Esophagus muscularis mucosa (tissue), 4 donors: ENCODE results near the gene RTKN. TPM values are rescaled to one million over a fixed set of nuclear protein-coding genes. Genes with fewer than 3 reads are reported as not detected.
"Not testable (repeated sequence)": the region's sequence is repeated elsewhere in the genome, so short reads cannot be mapped to it uniquely, and the experiment has no call there.

ENCODE experiments used
- DNase-seq: peaks from one replicate; pipeline ENCODE4 v3.0.0-alpha.2; 2017; ENCODE audit errors: extremely low spot score
- H3K27ac ChIP-seq, 4 donors: fragments of 200-600 bp; sonication (generic); replicated peaks in 1 of 4; 1 replicate in 3 of 4; 2 replicates in 1 of 4; pipeline ENCODE4 v1.5.1; 2016 to 2019; ENCODE audit warnings: mild to moderate bottlenecking in 1 of 4
- H3K27me3 ChIP-seq, 4 donors: fragments of 200-600 bp; sonication (generic); one replicate each; pipeline versions ENCODE4 v1.5.1 to v1.6.0; 2016 to 2019
- H3K36me3 ChIP-seq, 4 donors: fragments of 200-600 bp; sonication (generic); one replicate each; pipeline ENCODE4 v1.5.1; 2016 to 2019
- H3K4me1 ChIP-seq, 4 donors: fragments of 200-600 bp; sonication (generic); one replicate each; pipeline ENCODE4 v1.5.1; 2016 to 2019
- H3K4me3 ChIP-seq, 4 donors: fragments of 200-600 bp; sonication (generic); 1 replicate in 2 of 4; 2 replicates in 2 of 4; pipeline ENCODE4 v1.5.1; 2016 to 2019; ENCODE audit warnings: mild to moderate bottlenecking in 4 of 4, moderate library complexity in 1 of 4
- H3K9me3 ChIP-seq, 4 donors: fragments of 200-600 bp; sonication (generic); 1 replicate in 3 of 4; 2 replicates in 1 of 4; pipeline ENCODE4 v1.5.1; 2016 to 2019
- CTCF ChIP-seq, 3 experiments: fragments of 200-600 bp in 2 of 3; fragments of 450-650 bp in 1 of 3; sonication (generic) in 2 of 3; IDR thresholded peaks; one replicate each; pipeline ENCODE4 v1.5.1; 2017 to 2019; ENCODE audit warnings: antibody characterized with exemption in 3 of 3, mild to moderate bottlenecking in 2 of 3, moderate library complexity in 1 of 3
- EP300 ChIP-seq: sonication (generic); formaldehyde crosslinking; IDR thresholded peaks from one replicate; pipeline ENCODE4 v1.6.1; 2017; ENCODE audit warnings: antibody characterized with exemption
- POLR2A ChIP-seq: fragments of 450-650 bp; IDR thresholded peaks from one replicate; pipeline ENCODE4 v1.6.1; 2017; ENCODE audit warnings: antibody characterized with exemption, moderate library complexity, mild to moderate bottlenecking, low read depth
- POLR2AphosphoS5 ChIP-seq, 2 donors: sonication (generic); formaldehyde crosslinking; IDR thresholded peaks; one replicate each; pipeline ENCODE4 v1.6.1; 2017; ENCODE audit warnings: antibody characterized with exemption in 2 of 2
- WGBS: methylation state at CpG from one replicate; pipeline ENCODE4 v1.1.5; 2018; 5-methylcytosine and 5-hydroxymethylcytosine counted together
- intact Hi-C: fragments of 100-400 bp; cut with DNase I; formaldehyde crosslinking; loops from one replicate; pipeline ENCODE4 v1.15.1; 2023
- total RNA-seq, 4 donors: library from RNA; depleted of rRNA; stranded (reverse); fragments of >200 nt; gene quantifications; one replicate each; pipeline versions ENCODE4 v1.1.0 to v1.2.1, GENCODE V29; 2016

The RTKN gene
- total RNA-seq, 4 donors from 2014 or later, result 8.4 to 14.1 (median 11.3) TPM

- H3K9me3 ChIP-seq, result no peaks in the 10 kb centered on the region
- H3K4me1 ChIP-seq, result peaks cover 13 to 16% (median 15%) of the 10 kb centered on the region in 4 donors
- WGBS, result 83% methylated on average over 5 of the region's 5 CpGs
- TF ChIP-seq EP300 (no peak), POLR2A (no peak), POLR2AphosphoS5 (IDR thresholded peaks at IDR 0.05) (no peak), CTCF (IDR thresholded peaks at IDR 0.05) (no peak)
- H3K4me3 ChIP-seq, result no peak overlapping the region
- H3K27ac ChIP-seq, result no peak overlapping the region
- peaks cover 10 to 45% (median 43%) of the 10 kb centered on the region in 4 donors for H3K36me3 ChIP-seq
- no peaks in the 10 kb centered on the region for H3K27me3 ChIP-seq
- DNase-seq, result no peak
- intact Hi-C loops, result no loop called here
Observed at GRCh38 chr2:74424139-74424992, 17.4 kb downstream of the RTKN start.

DNA sequence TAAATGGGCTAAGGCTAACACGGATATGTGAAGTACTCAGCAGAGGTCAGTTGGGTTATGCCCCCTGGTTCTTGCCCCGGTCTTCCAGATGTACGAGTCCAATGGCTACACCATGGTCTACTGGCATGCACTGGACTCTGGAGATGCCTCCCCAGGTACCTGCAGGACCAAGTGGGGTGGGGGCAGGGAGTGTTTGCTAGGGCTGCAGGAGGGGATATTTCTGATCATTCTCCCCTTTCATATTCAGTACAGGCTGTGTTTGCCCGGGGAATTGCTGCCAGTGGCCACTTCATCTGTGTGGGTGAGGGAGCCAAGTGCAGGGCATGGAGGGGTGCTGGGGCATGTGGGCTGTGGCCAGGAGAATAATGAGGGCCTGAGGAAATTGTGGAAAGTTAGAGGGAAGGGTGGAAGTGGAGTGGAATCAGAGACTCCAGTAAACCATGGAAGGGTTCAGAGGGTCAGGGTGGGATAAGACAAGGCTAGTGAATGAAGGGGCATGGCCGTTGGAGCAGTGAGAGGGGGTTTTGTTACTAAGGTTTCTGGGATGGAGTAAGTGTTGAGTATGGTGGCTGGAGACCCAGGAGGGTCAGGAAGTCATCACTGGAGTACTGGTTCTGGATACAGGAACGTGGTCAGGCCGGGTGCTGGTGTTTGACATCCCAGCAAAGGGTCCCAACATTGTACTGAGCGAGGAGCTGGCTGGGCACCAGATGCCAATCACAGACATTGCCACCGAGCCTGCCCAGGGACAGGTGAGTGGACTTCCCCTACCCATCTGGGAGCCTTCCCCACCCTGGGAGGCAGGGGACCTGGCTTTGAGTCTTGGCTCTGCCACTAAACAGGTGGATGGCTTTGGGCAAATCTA lies 18.3 kb downstream of the RTKN start:
- TF ChIP-seq EP300 (no peak), POLR2A (no peak), CTCF (IDR thresholded peaks at IDR 0.05) (no peak)
- Histone ChIP-seq H3K36me3 (peaks cover under 1 to 36% (median 34%) of the 10 kb centered on the region in 4 donors), H3K9me3 (no peaks in the 10 kb centered on the region), H3K4me1 (peaks cover 13 to 17% (median 16%) of the 10 kb centered on the region in 4 donors), H3K27me3 (no peaks in the 10 kb centered on the region), H3K27ac (no peak overlapping the region), H3K4me3 (no peak overlapping the region)
- intact Hi-C loops, result no loop called here
- DNase-seq, result no peak
- 81% methylated on average over 8 of the region's 9 CpGs for WGBS

- Histone ChIP-seq H3K27ac (peak within 1 kb of the TSS; percentile 67 to 82 (median 74)), H3K36me3 (peaks cover 0 to 15% (median 13%) of the 10 kb centered on the region in 4 donors), H3K4me1 (peaks cover 13 to 20% (median 16%) of the 10 kb centered on the region in 4 donors), H3K27me3 (no peaks in the 10 kb centered on the region), H3K9me3 (no peaks in the 10 kb centered on the region), H3K4me3 (peak within 1 kb of the TSS; percentile 66 to 81 (median 66))
- intact Hi-C loops, result no loop called here
- no peak for TF ChIP-seq EP300
- TF ChIP-seq POLR2AphosphoS5 (IDR thresholded peaks at IDR 0.05), result peak; percentile 58 to 80
- under 1% methylated on average over 12 of the region's 57 CpGs for WGBS
- DNase-seq, result peak; percentile 94
Observed at GRCh38 chr2:74421221-74421870, 20.4 kb downstream of the RTKN start, which contains the start of the genes C2orf81 and WDR54. TSS of gene C2orf81 (minus strand) at chr2:74421619. CDS start at chr2:74421560, 59 bp downstream. TSS of gene WDR54 (plus strand) at chr2:74421730. CDS start at chr2:74422154, 424 bp downstream.

GRCh38 chr2:74420443-74421103 lies 21.2 kb downstream of the RTKN start:
- H3K27ac ChIP-seq, result peak overlapping the region in 2 of 4 donors; percentile 73 to 74
- 76% methylated on average over 19 of the region's 19 CpGs for WGBS
- H3K27me3 ChIP-seq, H3K36me3 ChIP-seq, DNase-seq, H3K9me3 ChIP-seq, intact Hi-C loops: not testable (repeated sequence)
- H3K4me1 ChIP-seq, result peaks cover 17 to 25% (median 22%) of the 10 kb centered on the region in 4 donors
- H3K4me3 ChIP-seq, result peak overlapping the region; percentile 66 to 81 (median 66)

GRCh38 chr2:74420006-74420405 lies 21.7 kb downstream of the RTKN start:
- Histone ChIP-seq H3K9me3 (no peaks in the 10 kb centered on the region), H3K36me3 (peaks cover 0 to 2% (median under 1%) of the 10 kb centered on the region in 4 donors), H3K27ac (no peak overlapping the region), H3K4me1 (peaks cover 23 to 31% (median 27%) of the 10 kb centered on the region in 4 donors), H3K4me3 (no peak overlapping the region), H3K27me3 (no peaks in the 10 kb centered on the region)
- DNase-seq, result no peak
- 81% methylated on average over 2 of the region's 2 CpGs for WGBS
- intact Hi-C loops, result no loop called here
- no peak for TF ChIP-seq POLR2AphosphoS5 (IDR thresholded peaks at IDR 0.05)
- TF ChIP-seq CTCF (IDR thresholded peaks at IDR 0.05), result no peak
- TF ChIP-seq POLR2A, result no peak
- TF ChIP-seq EP300, result no peak
